ENCODE measurements around the gene AMBRA1.

The AMBRA1 gene

GRCh38 chr11:46505741-46506482, 87.9 kb downstream of the AMBRA1 start:
- no peak for DNase-seq

- DNase-seq = no peak
These were observed 88.8 kb downstream of the AMBRA1 start for GRCh38 chr11:46504817-46505613.

- no peak for DNase-seq
These were observed 94.0 kb downstream of the AMBRA1 start for GRCh38 chr11:46499821-46500220.

DNA sequence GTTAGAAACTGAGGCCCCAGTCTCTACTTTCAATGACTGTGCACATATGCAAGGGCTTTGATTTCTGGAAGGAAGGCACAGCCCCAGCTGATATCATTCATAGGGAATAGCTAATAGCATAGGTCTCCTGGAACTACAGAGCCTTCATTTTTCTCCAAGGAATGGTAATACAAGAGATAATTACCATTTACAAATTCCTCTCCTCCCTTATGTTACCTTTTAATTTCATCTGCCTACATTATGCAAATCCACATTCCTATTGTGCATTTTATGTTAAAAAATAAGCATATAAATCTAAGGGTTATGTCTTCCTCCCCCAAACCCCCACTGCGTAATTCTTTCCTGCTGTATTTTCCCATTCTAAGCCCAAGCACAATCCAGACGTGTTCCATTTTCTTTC, 94.9 kb downstream of the AMBRA1 start:
- DNase-seq = no peak

- DNase-seq = no peak
These were observed 95.6 kb downstream of the AMBRA1 start for GRCh38 chr11:46498179-46498578.

GRCh38 chr11:46497498-46497897, 96.3 kb downstream of the AMBRA1 start:
- no peak for DNase-seq

DNA sequence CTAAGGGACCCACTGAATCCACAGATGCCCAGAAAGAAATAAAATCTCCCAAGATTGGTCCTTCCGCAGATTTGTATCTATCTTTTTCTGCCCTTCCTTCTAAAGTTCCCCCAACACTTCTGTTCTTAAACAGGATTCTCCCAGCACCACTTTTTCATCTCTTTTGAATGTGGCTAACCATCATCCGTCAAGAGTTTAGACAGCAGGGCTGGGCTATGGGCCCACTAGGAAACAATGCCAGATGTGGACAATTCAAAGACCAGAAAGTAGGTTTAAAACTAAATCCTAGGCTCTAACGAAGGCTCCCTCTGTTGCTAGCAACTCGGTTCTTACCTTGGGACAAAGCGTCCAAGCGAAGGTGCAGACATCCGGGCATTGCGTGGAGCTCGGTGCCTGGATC, 100.0 kb downstream of the AMBRA1 start:
- no peak for DNase-seq

- no peak for DNase-seq
These were observed 101.3 kb downstream of the AMBRA1 start for GRCh38 chr11:46492532-46492931.

- no peak for DNase-seq
These were observed 102.0 kb downstream of the AMBRA1 start for GRCh38 chr11:46491661-46492330.

GRCh38 chr11:46490666-46491065, 103.2 kb downstream of the AMBRA1 start:
- peak; percentile 17 for DNase-seq

GRCh38 chr11:46489656-46490560, 103.9 kb downstream of the AMBRA1 start:
- DNase-seq = peak; percentile 46

GRCh38 chr11:46485856-46486443, 107.9 kb downstream of the AMBRA1 start:
- DNase-seq = no peak

GRCh38 chr11:46484101-46484500, 109.7 kb downstream of the AMBRA1 start:
- no peak for DNase-seq

GRCh38 chr11:46480909-46481308, 112.9 kb downstream of the AMBRA1 start:
- no peak for DNase-seq

GRCh38 chr11:46480166-46480726, 113.6 kb downstream of the AMBRA1 start:
- no peak for DNase-seq

DNA sequence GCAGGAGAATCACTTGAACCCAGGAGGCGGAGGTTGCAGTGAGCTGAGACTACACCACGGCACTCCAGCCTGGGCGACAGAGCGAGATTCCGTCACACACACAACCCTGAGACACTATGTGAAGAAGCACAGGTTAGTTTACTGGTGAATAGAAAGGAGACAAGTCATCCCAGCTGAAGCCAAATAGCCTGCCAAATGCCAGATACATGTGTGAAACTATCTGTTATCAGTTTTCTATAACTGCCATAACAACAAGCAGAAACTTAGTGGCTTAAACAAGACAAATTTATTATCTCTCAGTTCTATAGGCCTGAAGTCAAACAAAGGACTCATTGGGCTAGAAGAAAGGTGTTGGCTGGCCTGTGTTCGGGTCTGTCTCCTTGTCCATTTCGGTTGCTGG, 114.2 kb downstream of the AMBRA1 start:
- no peak for DNase-seq

DNA sequence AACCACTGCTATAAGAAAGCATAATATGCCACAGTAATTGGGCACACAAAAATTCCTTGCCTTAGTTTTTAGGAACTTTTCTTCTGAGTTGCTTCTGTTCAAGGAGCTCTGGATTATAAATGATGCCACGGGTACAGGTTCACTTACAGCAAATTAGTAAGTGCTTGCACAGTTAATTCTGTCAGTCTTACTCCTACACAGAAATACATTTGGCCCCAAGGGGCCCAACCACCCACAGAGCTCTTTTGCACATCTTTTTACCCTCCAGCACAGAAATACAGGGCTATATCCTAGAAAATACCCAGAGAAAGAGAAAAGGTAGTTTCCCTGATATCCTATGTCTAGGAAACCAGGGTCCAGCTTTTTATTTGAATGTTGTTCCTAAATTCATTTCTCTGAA, 115.6 kb downstream of the AMBRA1 start:
- no peak for DNase-seq

DNA sequence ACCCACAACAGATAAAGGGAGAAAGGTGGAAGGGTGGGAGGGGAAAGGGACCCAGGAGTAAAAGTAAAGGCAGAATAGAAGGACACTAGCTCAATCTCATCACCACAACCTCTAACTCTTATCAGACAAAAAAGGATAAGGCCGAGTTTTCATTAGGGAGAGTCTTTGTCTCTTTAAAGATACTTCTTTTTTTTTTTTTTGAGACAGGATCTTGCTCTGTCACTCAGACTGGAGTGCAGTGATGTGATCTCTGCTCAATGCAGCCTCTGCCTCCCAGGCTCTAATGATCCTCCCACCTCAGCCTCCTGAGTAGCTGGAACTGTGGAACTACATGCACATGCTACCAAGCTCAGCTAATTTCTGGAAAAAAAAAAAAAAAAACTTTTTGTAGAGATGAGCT, 116.7 kb downstream of the AMBRA1 start:
- no peak for DNase-seq

GRCh38 chr11:46475926-46476545, 117.8 kb downstream of the AMBRA1 start:
- no peak for DNase-seq

GRCh38 chr11:46475051-46475925, 118.5 kb downstream of the AMBRA1 start:
- peak; percentile 13 for DNase-seq
